Stomach (tissue), 9 donors: Measurements from ENCODE around the gene ACACB. TPM values are rescaled to one million over a fixed set of nuclear protein-coding genes. Genes with fewer than 3 reads are reported as not detected.

Experiments
- DNase-seq, 2 donors: peaks; one replicate each; pipeline versions ENCODE4 v3.0.0 to v3.0.0-alpha.2; 2013 to 2019
- H3K27ac ChIP-seq, 5 donors: fragments of 200-600 bp in 4 of 5; sonication (generic) in 4 of 5; one replicate each; pipeline ENCODE4 v1.5.1; 2013 to 2019; ENCODE audit warnings: mild to moderate bottlenecking in 1 of 5, moderate library complexity in 1 of 5
- H3K27me3 ChIP-seq, 3 donors: fragments of 200-600 bp; sonication (generic); one replicate each; pipeline ENCODE4 v1.5.1; 2017 to 2019; ENCODE audit warnings: mixed run types in 1 of 3
- H3K36me3 ChIP-seq, 4 donors: fragments of 200-600 bp; sonication (generic); 1 replicate in 3 of 4; 2 replicates in 1 of 4; pipeline ENCODE4 v1.5.1; 2016 to 2019
- H3K4me1 ChIP-seq, 4 donors: fragments of 200-600 bp; sonication (generic); one replicate each; pipeline ENCODE4 v1.5.1; 2016 to 2019
- H3K4me3 ChIP-seq, 4 donors: fragments of 200-600 bp; sonication (generic) in 3 of 4; one replicate each; pipeline ENCODE4 v1.5.1; 2016 to 2019; ENCODE audit warnings: mild to moderate bottlenecking in 1 of 4
- H3K9me3 ChIP-seq, 4 donors: fragments of 200-600 bp; sonication (generic); one replicate each; pipeline ENCODE4 v1.5.1; 2016 to 2019
- CTCF ChIP-seq, 7 experiments: fragments of 450-650 bp in 4 of 7; fragments of 200-600 bp in 3 of 7; sonication (generic) in 3 of 7; IDR thresholded peaks; one replicate each; pipeline ENCODE4 v1.5.1; 2016 to 2019; ENCODE audit warnings: antibody characterized with exemption in 7 of 7, control low read depth in 2 of 7, mild to moderate bottlenecking in 1 of 7
- EP300 ChIP-seq: sonication (generic); formaldehyde crosslinking; IDR thresholded peaks from one replicate; pipeline ENCODE4 v1.6.1; 2017; ENCODE audit warnings: antibody characterized with exemption
- POLR2A ChIP-seq, 4 donors: fragments of 450-650 bp; IDR thresholded peaks; one replicate each; pipeline ENCODE4 v1.6.1; 2016; ENCODE audit warnings: antibody characterized with exemption in 4 of 4, control low read depth in 2 of 4, mild to moderate bottlenecking in 1 of 4, moderate library complexity in 1 of 4
- POLR2AphosphoS5 ChIP-seq, 3 donors: sonication (generic); formaldehyde crosslinking; IDR thresholded peaks; one replicate each; pipeline ENCODE4 v1.6.1; 2016; ENCODE audit warnings: antibody characterized with exemption in 3 of 3
- WGBS, 5 donors: extraction: QIAGEN DNeasy Blood & Tissue Kit in 3 of 5; methylation state at CpG; one replicate each; pipeline versions ENCODE4 v1.1.5 to v1.1.7; 2013 to 2018; 5-methylcytosine and 5-hydroxymethylcytosine counted together
- intact Hi-C: fragments of 100-400 bp; cut with DNase I; formaldehyde crosslinking; loops from one replicate; pipeline ENCODE4 v1.15.1; 2023; ENCODE audit warnings: low total_unique reads
- polyA plus RNA-seq, 3 donors: library from polyadenylated mRNA; stranded (reverse); fragments of 200-250 nt; gene quantifications; one replicate each; pipeline ENCODE4 v1.2.3, GENCODE V29; 2013
- total RNA-seq, 5 donors: library from RNA; depleted of rRNA; stranded (reverse); fragments of >200 nt; gene quantifications; one replicate each; pipeline versions ENCODE4 v1.1.0 to v1.2.3, GENCODE V29; 2014 to 2016
- donor health status: healthy with polysubstance abuse.
- donor health status: Bipolar disorder and iron deficiency.
- donor health status: healthy.

The ACACB gene
- total and polyA plus RNA-seq, 8 donors = 6.1 to 2,520 (median 50.2) TPM

GRCh38 chr12:109294286-109294796 is 178.0 kb downstream of the ACACB start:
- Histone ChIP-seq H3K36me3 (no peaks in the 10 kb centered on the region), H3K4me1 (peaks cover 8 to 14% (median 11%) of the 10 kb centered on the region in 4 donors), H3K4me3 (no peak overlapping the region), H3K27me3 (peaks cover 0 to 32% (median 7%) of the 10 kb centered on the region in 3 donors), H3K27ac (no peak overlapping the region), H3K9me3 (no peaks in the 10 kb centered on the region)
- no peak for TF ChIP-seq POLR2AphosphoS5 (IDR thresholded peaks at IDR 0.05)
- TF ChIP-seq POLR2A (IDR thresholded peaks at IDR 0.05) = no peak
- TF ChIP-seq CTCF (IDR thresholded peaks at IDR 0.05) = no peak
- no peak for TF ChIP-seq EP300
- DNase-seq = no peak
- intact Hi-C loops = no loop called here
- 75 to 87% (median 83%) methylated on average over 5 of the region's 5 CpGs for WGBS, 5 donors

GRCh38 chr12:109295764-109296425 is 179.5 kb downstream of the ACACB start:
- H3K9me3 ChIP-seq = no peaks in the 10 kb centered on the region
- H3K27ac ChIP-seq = no peak overlapping the region
- no peaks in the 10 kb centered on the region for H3K36me3 ChIP-seq
- DNase-seq = no peak
- intact Hi-C loops = no loop called here
- TF ChIP-seq POLR2A (IDR thresholded peaks at IDR 0.05) (no peak), POLR2AphosphoS5 (IDR thresholded peaks at IDR 0.05) (no peak), CTCF (IDR thresholded peaks at IDR 0.05) (no peak), EP300 (no peak)
- H3K4me1 ChIP-seq = peaks cover 8 to 13% (median 11%) of the 10 kb centered on the region in 4 donors
- peaks cover 0 to 27% (median 7%) of the 10 kb centered on the region in 3 donors for H3K27me3 ChIP-seq
- no peak overlapping the region for H3K4me3 ChIP-seq
- 75 to 84% (median 78%) methylated on average over 12 to 13 of the region's 13 CpGs for WGBS, 5 donors

GRCh38 chr12:109296431-109296830 is 180.0 kb downstream of the ACACB start:
- peaks cover 0 to 27% (median 7%) of the 10 kb centered on the region in 3 donors for H3K27me3 ChIP-seq
- intact Hi-C loops = no loop called here
- no peaks in the 10 kb centered on the region for H3K36me3 ChIP-seq
- no peaks in the 10 kb centered on the region for H3K9me3 ChIP-seq
- no peak for DNase-seq
- H3K4me1 ChIP-seq = peaks cover 6 to 9% (median 8%) of the 10 kb centered on the region in 4 donors
- TF ChIP-seq POLR2A (IDR thresholded peaks at IDR 0.05) = no peak
- no peak for TF ChIP-seq POLR2AphosphoS5 (IDR thresholded peaks at IDR 0.05)
- TF ChIP-seq EP300 = no peak
- no peak for TF ChIP-seq CTCF (IDR thresholded peaks at IDR 0.05)
- no peak overlapping the region for H3K27ac ChIP-seq
- H3K4me3 ChIP-seq = no peak overlapping the region
- WGBS, 5 donors = 67 to 73% (median 70%) methylated on average over 3 of the region's 3 CpGs

GRCh38 chr12:109299849-109300248 is 183.5 kb downstream of the ACACB start:
- Histone ChIP-seq H3K4me3 (no peak overlapping the region), H3K9me3 (no peaks in the 10 kb centered on the region), H3K36me3 (no peaks in the 10 kb centered on the region), H3K27me3 (peaks cover 0 to 38% (median 6%) of the 10 kb centered on the region in 3 donors), H3K4me1 (no peaks in the 10 kb centered on the region), H3K27ac (no peak overlapping the region)
- DNase-seq = no peak
- 84 to 97% (median 90%) methylated on average over 5 to 7 of the region's 7 CpGs for WGBS, 5 donors
- TF ChIP-seq CTCF (IDR thresholded peaks at IDR 0.05) (no peak), EP300 (no peak), POLR2AphosphoS5 (IDR thresholded peaks at IDR 0.05) (no peak), POLR2A (IDR thresholded peaks at IDR 0.05) (no peak)
- intact Hi-C loops = no loop called here
